Ascending aorta (tissue), 2 donors: ENCODE results near the gene NSL1. TPM values are rescaled to one million over a fixed set of nuclear protein-coding genes. Genes with fewer than 3 reads are reported as not detected.

Experiments used
- DNase-seq, 2 donors: peaks; one replicate each; pipeline ENCODE4 v3.0.0-alpha.2; 2019; ENCODE audit warnings: low spot score in 2 of 2
- H3K27ac ChIP-seq, 2 donors: fragments of 200-600 bp; sonication (generic); one replicate each; pipeline ENCODE4 v1.5.1; 2016 to 2017; ENCODE audit warnings: mild to moderate bottlenecking in 1 of 2
- H3K27me3 ChIP-seq: fragments of 200-600 bp; sonication (generic); one replicate; pipeline ENCODE4 v1.5.1; 2017
- H3K36me3 ChIP-seq, 2 donors: fragments of 200-600 bp; sonication (generic); one replicate each; pipeline ENCODE4 v1.5.1; 2016
- H3K4me1 ChIP-seq, 2 donors: fragments of 200-600 bp; sonication (generic); one replicate each; pipeline ENCODE4 v1.5.1; 2016 to 2017; ENCODE audit warnings: mild to moderate bottlenecking in 1 of 2
- H3K4me3 ChIP-seq, 2 donors: fragments of 200-600 bp; sonication (generic); one replicate each; pipeline ENCODE4 v1.5.1; 2016 to 2017; ENCODE audit warnings: mild to moderate bottlenecking in 1 of 2
- H3K9me3 ChIP-seq, 2 donors: fragments of 200-600 bp; sonication (generic); one replicate each; pipeline ENCODE4 v1.5.1; 2016
- CTCF ChIP-seq, 3 experiments: fragments of 200-600 bp in 2 of 3; fragments of 450-650 bp in 1 of 3; sonication (generic) in 2 of 3; IDR thresholded peaks; one replicate each; pipeline ENCODE4 v1.5.1; 2016 to 2019; ENCODE audit warnings: antibody characterized with exemption in 3 of 3, mild to moderate bottlenecking in 1 of 3, moderate library complexity in 1 of 3
- intact Hi-C: fragments of 100-400 bp; cut with DNase I; formaldehyde crosslinking; loops from one replicate; pipeline ENCODE4 v1.15.1; 2023
- total RNA-seq: library from RNA; depleted of rRNA; stranded (reverse); fragments of >200 nt; gene quantifications from one replicate; pipeline ENCODE4 v1.1.0, GENCODE V29; 2016

The NSL1 gene
- total RNA-seq, 1 donor from 2014 or later = 69.1 TPM

DNA sequence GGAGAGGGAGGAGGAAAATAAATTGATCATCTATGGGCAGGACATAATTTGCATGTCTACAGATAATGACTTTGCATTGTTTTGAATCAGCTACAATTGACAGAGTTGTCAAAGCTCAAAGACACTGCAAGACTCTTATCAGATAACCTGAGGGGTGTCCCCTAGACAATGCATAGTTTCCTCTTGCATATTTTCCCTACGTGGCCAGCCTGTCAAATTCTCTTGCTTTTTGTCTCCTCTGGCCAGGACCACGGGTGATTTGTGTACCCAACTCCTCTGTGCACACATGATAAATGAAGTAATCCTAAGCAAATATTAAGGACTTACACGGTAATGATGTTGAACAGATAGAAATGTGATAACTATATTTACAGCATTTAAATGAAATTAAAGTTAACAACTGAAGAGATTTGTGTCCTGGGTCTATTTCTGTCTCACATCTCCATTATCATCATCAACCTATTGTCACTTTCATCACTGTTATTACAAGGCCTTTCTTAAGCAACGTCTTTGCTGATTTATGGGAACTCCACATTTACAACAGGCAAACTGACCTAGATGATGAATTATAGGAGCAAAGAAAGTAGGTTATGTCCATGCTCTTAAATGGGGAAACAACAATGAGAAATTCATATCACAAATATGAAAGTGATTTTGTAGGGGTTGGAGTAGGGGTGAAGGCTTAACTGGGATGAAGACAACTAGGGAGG, 110.7 kb downstream of the NSL1 start:
- no peaks in the 10 kb centered on the region for H3K9me3 ChIP-seq
- H3K27me3 ChIP-seq = no peaks in the 10 kb centered on the region
- H3K27ac ChIP-seq = no peak overlapping the region
- H3K4me1 ChIP-seq = no peaks in the 10 kb centered on the region
- TF ChIP-seq CTCF (IDR thresholded peaks at IDR 0.05) = no peak
- no peaks in the 10 kb centered on the region for H3K36me3 ChIP-seq
- no peak for DNase-seq
- intact Hi-C loops = no loop called here
- H3K4me3 ChIP-seq = no peak overlapping the region

DNA sequence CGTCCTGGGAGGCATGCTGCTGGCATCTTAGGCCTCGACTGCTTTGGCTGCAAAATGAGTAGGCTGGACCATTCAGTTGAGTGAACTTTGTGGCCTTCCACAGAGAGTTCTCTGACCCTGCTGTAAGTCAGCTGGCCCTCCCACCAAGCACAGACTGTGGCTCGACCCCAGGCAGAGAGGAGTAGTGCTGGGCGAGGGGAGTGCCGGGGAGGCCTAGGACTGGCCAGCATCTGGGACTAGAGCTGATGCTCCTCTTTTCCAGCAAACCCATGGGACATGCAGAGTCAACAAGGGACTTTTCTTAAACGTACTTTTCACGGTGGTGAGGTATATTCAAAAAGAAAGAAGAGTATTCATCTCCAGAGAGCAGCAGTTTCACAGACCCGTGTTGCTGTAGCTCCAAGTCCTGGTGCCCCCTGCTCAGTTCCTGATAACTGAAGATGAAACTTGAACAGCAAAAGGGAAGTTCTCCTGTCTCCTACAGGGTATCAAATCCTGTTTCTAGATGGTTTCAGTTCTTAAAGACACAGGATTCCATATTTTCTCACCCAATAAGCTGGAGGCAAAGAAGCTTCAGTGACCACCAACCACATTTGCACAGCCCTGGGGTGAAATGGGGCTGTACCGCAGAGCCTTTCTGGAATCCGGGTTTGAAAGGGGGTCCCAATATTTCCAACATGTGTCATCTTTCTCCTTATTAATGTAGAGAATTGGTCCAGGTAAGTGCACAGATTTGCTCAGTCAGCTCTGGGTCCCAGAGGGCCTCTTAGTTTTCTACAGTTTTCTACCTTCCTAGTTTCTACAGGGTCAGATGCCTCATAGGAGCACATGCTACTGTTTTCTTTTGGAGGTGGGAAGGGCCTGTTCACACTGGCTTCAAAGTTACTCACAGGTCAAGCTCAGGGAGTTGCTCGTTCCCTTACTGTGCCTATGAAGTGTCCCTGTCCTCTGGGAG, 112.8 kb downstream of the NSL1 start:
- no peak for TF ChIP-seq CTCF (IDR thresholded peaks at IDR 0.05)
- no peaks in the 10 kb centered on the region for H3K36me3 ChIP-seq

DNA sequence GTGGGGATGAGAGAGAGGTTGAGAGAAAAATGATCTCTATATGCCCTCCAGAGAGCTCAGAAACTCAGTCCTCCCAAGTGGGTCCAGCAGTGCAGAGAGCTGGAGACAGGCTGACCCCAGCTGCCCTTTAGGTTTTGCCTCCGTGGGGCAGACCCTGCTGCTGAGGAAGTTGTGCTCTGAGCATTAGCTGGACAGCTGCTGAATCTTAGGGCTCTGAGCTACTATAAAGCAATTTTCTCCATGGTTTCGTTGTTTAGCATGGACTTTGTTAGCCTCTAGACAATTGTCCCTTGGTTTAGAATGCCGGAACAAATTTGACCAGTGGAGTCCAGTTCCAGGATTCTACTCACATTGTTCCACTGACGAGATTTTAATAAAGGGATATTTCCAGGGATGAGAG, 114.0 kb downstream of the NSL1 start:
- H3K4me1 ChIP-seq = no peaks in the 10 kb centered on the region
- no peak overlapping the region for H3K27ac ChIP-seq
- intact Hi-C loops = no loop called here
- no peak for TF ChIP-seq CTCF (IDR thresholded peaks at IDR 0.05)
- H3K36me3 ChIP-seq = no peaks in the 10 kb centered on the region
- no peak for DNase-seq
- H3K27me3 ChIP-seq = no peaks in the 10 kb centered on the region
- no peak overlapping the region for H3K4me3 ChIP-seq
- H3K9me3 ChIP-seq = no peaks in the 10 kb centered on the region

More for the DNA sequence above, 112.8 kb downstream of the NSL1 start:
- Histone ChIP-seq H3K9me3 (no peaks in the 10 kb centered on the region), H3K4me1 (no peaks in the 10 kb centered on the region), H3K27me3 (no peaks in the 10 kb centered on the region), H3K27ac (no peak overlapping the region), H3K4me3 (no peak overlapping the region)
- intact Hi-C loops = no loop called here
- no peak for DNase-seq

DNA sequence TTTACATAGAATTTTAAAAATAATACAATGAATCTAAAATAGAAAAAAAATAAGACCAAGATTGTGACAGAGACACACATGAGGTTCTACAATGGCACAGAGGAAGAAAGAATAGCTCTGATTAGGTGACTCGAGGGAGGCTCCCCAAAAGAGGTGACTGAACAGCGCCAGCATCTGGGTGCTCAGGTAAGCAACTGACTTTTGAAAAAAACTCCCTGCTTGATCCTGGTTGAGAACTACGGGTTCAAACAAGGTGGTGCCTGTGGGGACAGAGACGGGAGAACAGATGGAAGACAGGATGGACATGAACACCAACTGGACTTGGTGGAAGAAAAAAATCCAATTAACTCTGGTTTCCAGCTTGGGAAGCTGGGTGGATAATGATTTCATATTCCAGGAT, 114.4 kb downstream of the NSL1 start:
- intact Hi-C loops = no loop called here
- no peaks in the 10 kb centered on the region for H3K27me3 ChIP-seq
- H3K4me3 ChIP-seq = no peak overlapping the region
- H3K36me3 ChIP-seq = no peaks in the 10 kb centered on the region
- H3K9me3 ChIP-seq = no peaks in the 10 kb centered on the region
- no peak for TF ChIP-seq CTCF (IDR thresholded peaks at IDR 0.05)
- DNase-seq = no peak
- no peak overlapping the region for H3K27ac ChIP-seq
- H3K4me1 ChIP-seq = no peaks in the 10 kb centered on the region

Other genes with a start within 250 kb of the NSL1 start
- 79.1 TPM for gene ATF3, start 183.0 kb downstream of the NSL1 start, total RNA-seq
- 18.4 TPM for gene BATF3, start 91.9 kb downstream of the NSL1 start, total RNA-seq
- 2.7 TPM for gene TATDN3, start 117 bp upstream of the NSL1 start, total RNA-seq
- not detected for gene SPATA45, start 55.9 kb upstream of the NSL1 start, total RNA-seq
- 5.7 TPM for gene FLVCR1, start 66.5 kb upstream of the NSL1 start, total RNA-seq
- gene VASH2, start 158.8 kb upstream of the NSL1 start, total RNA-seq = 0.11 TPM
- 36.7 TPM for gene ANGEL2, start 224.1 kb upstream of the NSL1 start, total RNA-seq